Fibroblast of skin of abdomen (primary cell): Measurements from ENCODE around the gene POP4. TPM values are rescaled to one million over a fixed set of nuclear protein-coding genes. Genes with fewer than 3 reads are reported as not detected.
"Not testable (repeated sequence)": the region's sequence is repeated elsewhere in the genome, so short reads cannot be mapped to it uniquely, and the experiment has no call there.

ENCODE experiments used
- DNase-seq: peaks from one replicate; pipeline ENCODE4 v3.0.0-alpha.2; 2013
- polyA plus RNA-seq, 2 experiments: library from polyadenylated mRNA; unstranded; fragments of 120-200 nt; gene quantifications; one replicate each; pipeline ENCODE4 v1.2.1, GENCODE V29; 2013; ENCODE audit not compliant: insufficient read length in 2 of 2

The POP4 gene, protein sequence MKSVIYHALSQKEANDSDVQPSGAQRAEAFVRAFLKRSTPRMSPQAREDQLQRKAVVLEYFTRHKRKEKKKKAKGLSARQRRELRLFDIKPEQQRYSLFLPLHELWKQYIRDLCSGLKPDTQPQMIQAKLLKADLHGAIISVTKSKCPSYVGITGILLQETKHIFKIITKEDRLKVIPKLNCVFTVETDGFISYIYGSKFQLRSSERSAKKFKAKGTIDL
- polyA plus RNA-seq (2013, experiment 1 of 2; ENCODE audit: insufficient read length), result 61.0 TPM
- 58.0 TPM for polyA plus RNA-seq (2013, experiment 2 of 2; ENCODE audit: insufficient read length)

DNA sequence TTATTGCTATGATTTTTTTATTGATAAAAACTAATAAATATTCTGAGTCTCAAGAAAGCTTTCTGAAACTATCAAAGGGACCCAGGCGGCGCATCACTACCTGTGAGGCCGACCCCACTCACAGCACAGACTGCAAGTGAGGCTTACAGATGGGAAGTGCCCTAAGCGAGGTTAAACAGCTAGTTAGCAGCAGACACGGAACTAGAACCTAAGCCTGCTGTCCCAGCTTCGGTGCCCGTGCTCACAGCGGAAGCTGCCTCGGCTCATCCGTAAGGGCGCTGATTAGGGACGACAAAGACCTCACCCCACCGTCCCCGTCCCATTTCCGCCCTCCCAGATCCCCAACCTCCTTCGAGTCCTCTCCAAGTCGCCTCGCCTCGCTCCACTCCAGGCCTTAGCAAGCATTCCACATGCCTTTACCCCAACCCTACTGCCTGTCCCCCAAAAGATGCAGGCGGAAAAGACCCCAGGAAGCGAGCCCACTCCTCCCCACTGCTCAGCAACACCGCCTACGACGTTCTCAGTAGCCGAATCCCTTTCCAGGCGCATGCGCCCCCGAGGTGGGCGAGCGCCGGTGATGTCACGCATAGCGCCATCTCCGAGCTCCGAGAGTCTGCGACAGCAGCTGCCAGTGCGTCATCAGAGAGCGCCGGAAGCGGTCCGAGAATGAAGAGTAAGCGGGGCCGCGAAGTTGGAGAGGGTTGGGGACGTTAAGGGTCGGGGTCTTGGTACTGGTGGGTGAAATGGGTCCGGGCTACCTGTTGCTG, at the start of gene POP4:
POP4 (plus strand) TSS at position 631 of the 767 bp plus-strand sequence; CDS start at position 667, 36 bp downstream.
- DNase-seq, result peak; percentile 95

DNA sequence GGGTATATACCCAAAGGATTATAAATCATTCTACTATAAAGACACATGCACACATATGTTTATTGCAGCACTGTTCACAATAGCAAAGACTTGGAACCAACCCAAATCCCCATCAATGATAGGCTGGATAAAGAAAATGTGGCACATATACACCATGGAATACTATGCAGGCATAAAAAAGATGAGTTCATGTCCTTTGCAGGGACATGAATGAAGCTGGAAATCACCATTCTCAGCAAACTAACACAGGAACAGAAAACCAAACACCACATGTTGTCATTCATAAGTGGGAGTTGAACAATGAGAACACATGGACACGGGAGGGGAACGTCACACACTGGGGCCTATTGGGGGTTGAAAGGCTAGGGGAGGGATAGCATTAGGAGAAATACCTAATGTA, 47.0 kb upstream of the POP4 start:
- not testable (repeated sequence) for DNase-seq

DNA sequence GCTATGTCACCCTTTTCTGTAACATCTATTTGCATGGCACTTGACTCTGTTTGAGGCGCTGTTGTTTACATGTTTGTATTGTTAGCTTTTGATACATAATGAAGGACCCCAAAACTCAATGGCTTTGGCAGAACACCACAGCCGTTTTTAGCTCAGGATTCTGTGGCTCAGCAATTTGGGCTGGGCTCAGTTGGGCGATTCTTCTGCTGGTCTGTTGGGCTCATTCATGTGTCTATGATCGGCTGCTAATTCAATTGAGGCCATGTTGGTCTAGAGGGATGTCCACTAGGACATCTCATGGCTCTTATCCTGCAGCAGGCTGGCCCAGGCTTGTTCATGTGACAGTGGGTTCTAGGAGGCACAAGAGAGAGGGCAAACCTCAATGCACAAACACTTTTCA, 46.3 kb upstream of the POP4 start:
- no peak for DNase-seq

DNA sequence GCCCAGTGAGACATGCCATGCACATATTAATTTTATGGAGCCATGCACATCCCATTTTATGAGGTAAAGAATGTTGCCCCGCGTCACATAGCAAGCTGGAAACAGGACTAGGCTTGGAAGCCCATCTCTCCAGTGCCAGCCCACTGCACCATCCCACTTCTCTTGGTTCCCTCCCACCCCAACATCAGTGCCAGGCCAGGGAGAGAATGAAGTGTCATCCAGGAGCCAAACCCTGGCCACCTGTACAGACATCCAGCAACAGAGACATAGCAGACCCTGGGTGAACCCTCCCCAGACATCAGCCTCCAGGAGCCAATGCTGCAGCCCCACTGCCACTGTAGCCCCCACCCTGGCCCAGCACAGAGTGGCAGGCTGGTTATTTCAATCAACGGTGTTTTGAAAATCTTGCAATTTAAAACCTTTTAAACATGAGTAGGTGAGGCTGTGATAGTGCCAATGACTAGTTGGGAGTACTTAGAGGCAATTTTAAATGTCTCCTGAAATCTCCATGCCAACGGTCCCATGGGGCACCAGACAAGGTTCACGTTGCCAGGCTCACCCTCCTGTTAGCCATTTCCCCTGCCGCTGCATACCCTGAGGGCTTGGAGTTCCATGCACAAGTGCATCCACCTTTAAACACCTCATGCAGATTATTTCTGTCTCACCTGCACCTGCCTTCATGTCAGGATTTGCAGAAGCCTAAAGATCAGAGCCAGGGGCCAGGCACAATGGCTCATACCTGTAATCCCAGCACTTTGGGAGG, 45.6 kb upstream of the POP4 start:
- DNase-seq, result no peak

DNA sequence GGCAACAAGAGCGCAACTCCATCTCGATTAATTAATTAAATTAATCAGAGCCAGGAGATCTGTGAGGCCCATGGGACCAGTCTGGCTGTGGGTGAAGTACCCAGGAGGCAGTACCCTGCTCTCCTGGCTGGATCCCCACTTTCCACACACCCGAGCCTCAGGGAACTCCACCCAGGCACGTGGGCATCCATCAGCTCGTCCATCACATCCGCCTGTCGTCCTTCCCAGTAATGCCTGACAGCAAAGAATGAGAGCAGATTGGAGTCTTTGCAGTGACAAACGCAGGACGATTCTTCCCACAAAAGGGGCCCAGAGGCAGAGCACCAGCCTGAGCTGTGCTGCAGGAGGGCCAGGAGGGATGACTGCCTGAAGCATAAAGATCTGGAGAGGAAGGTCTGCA, 44.5 kb upstream of the POP4 start:
- no peak for DNase-seq

DNA sequence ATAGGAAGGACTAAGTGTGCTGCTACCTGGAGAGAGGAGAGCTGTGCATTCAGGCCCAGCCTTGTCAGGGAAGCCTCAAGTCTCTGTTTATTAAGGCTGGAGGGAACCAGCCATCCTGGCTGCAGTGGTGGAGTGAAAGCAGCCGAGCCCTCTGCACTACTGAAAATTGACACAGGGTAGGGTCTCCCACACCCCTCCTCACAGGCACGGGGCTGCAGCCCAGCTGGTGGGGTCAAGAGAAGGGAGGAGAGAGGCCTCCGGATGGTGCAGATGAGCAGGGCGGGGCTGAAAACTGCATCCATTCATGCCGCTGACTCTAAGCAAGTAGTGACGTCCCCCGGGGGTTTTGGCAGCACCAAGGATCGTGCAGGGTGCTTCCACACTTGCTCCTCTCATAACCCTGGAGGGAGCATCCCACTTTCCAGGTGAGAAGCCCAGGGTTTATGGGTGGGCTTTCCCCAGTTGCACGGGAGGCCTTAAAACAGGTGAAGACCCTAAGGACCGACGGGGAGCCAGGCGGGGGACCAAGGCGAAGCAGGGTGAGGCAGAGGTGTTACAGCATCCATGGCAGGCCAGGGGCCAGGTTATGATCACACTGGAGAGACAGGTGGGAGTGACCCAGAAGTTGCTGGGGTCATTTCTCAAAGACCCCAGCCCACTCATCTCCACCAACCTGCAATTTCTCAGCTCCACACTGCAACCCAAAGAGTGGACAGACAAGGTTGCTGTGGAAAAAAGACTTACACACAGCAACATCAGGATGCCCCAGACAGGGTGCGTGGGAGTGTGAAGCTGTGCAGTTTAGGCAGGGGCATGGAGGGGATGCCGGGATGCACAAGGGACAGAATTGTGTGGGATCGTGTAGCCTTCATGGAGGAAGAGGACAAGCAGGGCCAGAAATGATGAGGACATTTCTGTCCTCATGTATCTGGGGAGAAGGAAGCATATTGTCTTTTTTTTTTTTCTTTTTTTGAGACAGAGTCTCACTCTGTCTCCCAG, 43.5 kb upstream of the POP4 start:
- no peak for DNase-seq

DNA sequence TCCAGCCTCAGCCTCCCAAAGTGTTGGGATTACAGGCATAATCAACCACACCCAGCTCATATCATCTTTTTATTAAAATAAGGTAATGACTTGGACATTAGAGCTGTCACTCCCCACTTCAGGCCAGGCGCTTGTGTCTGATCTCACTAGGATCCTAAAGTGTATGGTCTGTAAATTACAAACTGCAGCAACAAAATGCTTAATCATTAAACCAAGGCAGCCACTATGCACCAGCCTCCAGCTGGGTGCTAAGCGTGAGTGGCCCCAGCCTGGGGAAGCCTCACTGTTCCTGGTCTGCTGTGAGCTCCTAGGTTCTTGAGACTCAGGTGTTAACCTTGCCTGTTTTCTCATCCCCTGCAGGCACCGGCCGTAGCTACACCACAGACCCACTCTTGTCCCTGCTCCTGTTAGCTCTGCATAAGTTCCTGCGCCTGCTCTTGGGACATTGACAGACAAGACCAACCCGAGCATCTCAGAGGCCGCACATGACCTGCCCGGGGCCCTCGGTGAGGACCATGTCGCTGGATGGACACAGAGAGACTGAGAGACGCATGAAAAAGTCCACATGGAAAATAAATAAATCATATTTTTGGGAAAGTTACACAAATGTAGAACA, 42.5 kb upstream of the POP4 start:
- DNase-seq, result no peak

DNA sequence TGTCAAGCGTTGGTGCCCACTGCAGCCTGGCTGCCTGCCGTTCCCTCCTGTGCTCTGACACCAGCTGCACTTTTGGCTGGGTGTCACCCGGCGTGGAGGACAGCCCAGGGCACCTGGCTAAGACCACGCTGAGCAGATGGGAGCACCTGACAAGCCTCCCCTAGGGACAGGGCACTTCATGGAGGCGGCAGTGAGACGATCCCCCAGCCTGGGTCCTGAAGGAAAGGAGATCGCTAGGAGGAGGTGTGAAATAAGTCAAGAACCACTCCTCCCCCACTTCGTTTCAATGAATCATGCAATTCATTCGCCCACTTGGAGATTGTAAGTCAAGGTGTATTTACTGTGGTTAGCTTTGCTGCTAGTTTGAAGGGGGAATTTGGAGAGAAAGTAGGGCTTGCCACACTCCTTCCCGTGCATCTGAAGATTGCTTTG, 41.5 kb upstream of the POP4 start:
- no peak for DNase-seq

DNA sequence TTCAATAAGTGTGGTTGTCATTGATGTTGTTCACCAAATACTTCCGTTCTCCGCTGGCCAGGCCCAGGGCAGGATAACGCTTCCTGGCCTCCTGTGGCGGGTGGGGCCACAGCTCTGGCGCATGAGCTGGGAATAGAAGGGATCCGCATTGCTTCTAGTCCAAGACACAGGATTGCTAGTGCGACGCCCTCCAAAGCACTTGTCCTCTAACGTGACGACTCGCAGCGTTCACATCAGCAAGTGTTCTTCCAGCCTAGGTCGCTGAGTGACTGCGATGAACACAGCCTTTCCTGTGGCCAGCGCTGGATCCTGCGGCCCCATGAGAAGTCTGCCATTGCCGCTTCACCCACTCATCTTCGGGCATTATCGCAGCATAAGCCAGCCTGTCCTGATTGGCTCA, 40.9 kb upstream of the POP4 start:
- no peak for DNase-seq

DNA sequence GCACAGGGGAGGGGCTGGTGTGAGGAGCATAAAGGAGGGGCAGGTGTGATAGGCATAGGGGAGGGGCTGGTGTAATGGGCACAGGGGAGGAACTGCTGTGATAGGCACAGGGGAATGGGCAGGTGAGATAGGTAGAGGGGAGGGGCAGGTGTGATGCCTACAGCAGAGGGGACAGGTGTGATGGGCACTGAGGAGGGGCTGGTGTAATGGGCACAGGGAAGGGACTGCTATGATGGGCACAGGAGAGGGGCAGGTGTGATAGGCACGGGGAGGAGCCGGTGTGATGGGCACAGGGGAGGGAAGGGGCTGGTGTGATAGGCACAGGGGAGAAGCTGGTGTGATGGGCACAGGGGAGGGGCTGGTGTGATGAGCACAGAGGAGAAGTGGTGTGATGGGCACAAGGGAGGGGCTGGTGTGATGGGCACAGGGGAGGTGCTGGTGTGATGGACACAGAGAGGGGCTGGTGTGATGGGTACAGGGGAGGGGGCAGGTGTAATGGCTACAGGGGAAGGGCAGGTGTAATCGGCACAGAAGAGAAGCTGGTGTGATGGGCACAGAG, 39.5 kb upstream of the POP4 start:
- no peak for DNase-seq

DNA sequence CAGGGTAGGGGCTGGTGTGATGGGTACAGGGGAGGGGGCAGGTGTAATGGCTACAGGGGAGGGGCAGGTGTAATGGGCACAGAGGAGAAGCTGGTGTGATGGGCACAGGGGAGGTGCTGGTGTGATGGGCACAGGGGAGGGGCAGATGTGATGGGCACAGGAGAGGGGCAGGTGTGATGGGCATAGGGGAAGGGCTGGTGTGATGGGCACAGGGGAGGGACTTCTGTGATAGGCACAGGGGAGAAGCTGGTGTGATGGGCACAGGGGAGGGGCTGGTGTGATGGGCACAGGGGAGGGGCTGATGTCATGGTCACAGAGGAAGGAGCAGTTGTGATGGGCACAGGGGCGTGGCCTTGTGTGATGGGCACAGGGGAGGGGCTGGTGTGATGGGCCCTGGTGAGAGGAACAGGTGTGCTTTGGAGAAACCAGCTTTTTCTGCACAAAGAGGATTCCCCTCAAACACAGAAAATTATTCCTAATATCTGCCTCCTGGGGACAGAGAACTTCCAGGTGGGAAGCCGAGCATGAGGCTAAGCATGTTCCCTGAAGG, 38.6 kb upstream of the POP4 start:
- DNase-seq, result no peak

DNA sequence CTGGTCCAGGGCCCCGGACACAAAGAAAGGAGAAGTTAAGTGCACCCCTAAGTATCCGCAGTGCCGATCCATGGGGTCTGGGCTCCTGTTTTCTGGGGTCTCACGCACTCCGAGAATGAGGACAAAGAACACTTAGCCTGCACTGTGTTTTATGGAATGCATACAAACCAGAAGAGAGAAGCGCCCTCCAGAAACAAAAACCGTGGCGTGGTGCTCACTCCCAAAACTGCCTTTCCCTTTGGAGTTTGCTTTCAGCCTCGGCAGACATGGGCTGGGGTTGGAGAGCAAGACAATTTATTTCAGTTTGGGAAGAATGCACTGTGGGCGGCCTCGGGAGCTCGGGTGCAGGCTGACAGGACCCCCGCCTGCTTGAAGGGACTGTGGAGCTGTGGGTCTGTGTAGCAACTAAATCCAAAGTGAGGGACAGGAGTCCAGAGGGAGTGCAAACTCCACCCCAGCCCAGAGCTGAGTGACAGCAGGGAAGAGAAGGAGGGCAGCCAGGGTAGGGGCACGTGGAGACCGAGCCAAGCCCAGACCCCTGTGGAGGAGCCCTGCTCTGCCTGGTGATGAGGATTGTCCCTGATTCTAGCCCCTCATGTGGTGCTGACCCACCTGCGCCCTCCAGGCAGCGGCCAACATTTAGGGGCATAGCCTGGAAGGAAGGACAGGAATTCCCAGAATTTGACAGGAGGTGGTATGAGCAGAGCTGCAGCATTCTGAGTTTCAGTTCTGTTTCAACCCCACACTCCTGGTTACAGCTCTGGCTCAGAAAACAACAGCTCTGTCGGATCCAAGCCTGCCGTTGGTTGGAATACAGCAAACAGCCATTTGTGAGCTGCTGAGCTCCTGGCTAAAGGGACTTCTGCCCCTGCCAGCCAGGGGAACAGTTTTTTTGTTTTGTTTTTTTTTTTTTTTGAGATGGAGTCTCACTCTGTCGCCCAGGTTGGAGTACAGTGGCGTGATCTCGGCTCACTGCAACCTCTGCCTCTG, 37.8 kb upstream of the POP4 start:
- no peak for DNase-seq

DNA sequence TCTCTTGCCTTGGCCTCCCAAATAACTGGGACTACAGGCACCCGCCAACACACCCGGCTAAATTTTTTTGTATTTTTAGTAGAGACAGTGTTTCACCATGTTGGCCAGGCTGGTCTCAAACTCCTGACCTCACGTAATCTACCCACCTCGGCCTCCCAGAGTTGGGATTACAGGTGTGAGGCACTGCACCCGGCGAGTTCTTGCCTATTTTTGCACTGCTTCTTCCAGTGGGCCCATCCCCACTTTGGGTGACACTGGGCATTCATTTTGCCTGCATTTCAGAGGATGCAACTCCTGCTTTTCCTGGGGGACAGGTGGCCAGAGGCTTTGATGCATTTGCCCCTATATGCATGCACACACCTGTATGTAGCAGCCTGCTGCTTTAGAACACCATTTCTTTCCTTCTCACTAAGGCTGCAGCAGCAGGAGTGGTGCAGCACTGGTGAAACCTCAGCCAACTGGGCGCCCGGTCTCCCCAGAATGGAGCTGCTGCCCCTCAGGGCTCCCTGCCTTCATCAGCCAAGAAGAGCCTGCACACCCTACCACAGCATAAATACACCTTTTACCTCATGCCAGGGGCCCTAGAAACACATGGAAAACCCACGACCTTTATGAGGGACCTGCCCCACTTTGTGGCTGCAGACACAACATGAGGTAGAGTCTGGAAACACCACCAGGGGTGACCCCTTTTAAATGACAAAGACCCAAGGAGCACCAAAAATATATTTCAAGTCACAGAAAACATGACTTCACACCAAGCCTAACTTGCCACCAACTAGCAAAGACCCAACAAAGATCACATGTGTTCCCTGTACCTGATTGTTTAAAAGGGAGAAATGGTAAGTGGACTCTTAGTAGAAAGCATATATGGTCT, 36.8 kb upstream of the POP4 start:
- no peak for DNase-seq

DNA sequence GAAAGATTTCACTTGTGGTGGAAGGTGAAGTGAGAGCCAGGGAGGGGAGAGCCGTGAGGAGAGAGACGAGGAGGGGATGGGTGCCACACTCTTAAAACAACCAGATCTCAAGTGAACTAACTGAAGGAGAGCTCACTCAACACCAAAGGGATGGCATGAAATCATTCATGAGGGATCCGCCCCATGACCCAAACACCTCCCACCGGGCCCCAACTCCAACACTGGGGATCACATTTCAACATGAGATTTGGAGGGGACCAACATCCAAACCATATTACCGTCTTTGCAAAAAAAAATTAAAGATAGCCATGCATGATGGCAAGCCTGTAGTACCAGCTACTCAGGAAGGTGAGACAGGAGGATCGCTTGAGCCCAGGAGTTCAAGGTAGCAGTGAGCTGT, 34.9 kb upstream of the POP4 start:
- no peak for DNase-seq

DNA sequence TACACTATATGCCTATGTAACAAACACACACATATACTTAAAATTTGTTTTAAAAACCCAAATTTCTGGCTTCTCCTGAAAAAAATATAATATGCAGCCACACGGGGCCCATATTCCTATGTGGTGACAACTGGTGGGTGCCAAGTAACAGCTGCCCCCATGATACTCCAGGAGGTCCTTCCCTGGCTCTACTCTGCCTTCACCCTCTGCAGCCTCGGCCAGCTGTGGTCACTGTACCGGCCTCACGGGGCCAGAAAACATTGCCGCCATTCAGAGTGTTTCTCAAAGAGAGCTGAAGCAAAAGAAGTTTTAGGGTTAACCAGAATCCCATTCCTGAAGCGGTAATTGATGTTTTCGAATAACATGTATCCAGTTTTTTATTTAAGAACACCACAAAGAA, 32.6 kb upstream of the POP4 start:
- no peak for DNase-seq

DNA sequence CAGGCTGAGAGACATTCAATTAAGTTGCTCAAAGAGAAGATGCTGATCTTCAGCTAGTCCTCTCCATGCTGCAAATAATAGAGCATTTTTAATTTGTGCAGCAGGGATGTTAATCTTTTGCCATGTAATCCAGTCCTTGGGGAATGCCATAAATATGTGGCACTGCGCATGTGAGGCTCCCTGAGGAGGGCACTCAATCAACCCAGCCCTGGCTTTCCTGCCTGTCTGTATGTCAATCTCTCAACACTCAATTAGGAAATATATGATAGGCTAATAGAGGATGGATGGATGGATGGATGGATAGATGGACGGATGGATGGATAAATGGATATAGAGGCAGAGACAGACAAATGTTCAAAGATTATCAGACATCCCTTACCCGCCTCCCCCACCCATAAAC, 31.6 kb upstream of the POP4 start:
- no peak for DNase-seq

DNA sequence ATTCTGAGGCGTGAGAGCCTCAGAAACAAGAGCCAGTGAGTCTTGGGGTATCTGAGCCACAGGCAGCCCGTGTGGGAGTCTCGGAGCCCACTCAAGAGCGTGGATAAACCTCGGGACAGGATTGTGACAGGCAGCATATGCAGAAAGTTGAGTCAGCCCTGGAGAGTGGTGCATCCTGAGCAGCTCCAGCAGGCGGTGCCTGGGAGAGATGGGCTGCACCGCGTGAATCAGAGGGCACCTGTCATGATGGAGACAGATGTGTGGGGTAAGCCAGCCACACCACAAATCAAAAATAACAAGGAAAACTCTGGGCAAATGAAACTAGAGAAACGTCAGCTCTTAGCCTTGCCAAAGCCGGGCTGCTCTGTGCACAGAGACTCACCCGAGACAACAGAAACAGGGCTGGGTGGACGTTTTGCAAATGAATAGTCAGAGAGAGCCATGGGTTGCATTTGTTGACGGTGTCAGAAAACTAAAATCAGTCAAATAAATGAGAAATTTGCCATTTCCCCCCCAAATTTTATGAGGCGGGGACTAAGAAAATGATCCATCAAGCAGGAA, 30.0 kb upstream of the POP4 start:
- DNase-seq, result peak; percentile 17
